SJCRH30 (cell line): ENCODE results near the gene ADAT1. TPM values are rescaled to one million over a fixed set of nuclear protein-coding genes. Genes with fewer than 3 reads are reported as not detected.
A peak's percentile ranks its signal among the peaks of the same experiment; 100 is the strongest.

ENCODE experiments used
- DNase-seq, 2 experiments: peaks; one replicate each; pipeline ENCODE4 v3.0.0-alpha.2; 2015 to 2020
- H3K27ac ChIP-seq: fragments of 250-450 bp; sonication (Bioruptor Pico); 2 replicates; pipeline ENCODE4 v1.5.1; 2020; ENCODE audit warnings: mild to moderate bottlenecking, moderate library complexity
- H3K27me3 ChIP-seq: fragments of 250-450 bp; sonication (Bioruptor Pico); 2 replicates; pipeline ENCODE4 v1.5.1; 2020; ENCODE audit warnings: mild to moderate bottlenecking, moderate library complexity
- H3K36me3 ChIP-seq: fragments of 250-450 bp; sonication (Bioruptor Pico); 2 replicates; pipeline ENCODE4 v1.5.1; 2020; ENCODE audit warnings: mild to moderate bottlenecking, moderate library complexity
- H3K4me1 ChIP-seq: fragments of 250-450 bp; sonication (Bioruptor Pico); 2 replicates; pipeline ENCODE4 v1.5.1; 2020; ENCODE audit warnings: mild to moderate bottlenecking, moderate library complexity
- H3K4me3 ChIP-seq: fragments of 250-450 bp; sonication (Bioruptor Pico); 2 replicates; pipeline ENCODE4 v1.5.1; 2020; ENCODE audit warnings: mild to moderate bottlenecking, moderate library complexity
- H3K9me3 ChIP-seq: fragments of 250-450 bp; sonication (Bioruptor Pico); replicated peaks from 2 replicates; pipeline ENCODE4 v1.5.1; 2020; ENCODE audit warnings: mild to moderate bottlenecking, moderate library complexity
- total RNA-seq: library from RNA; depleted of rRNA; stranded (reverse); fragments of >200 nt; shearing (Covaris generic); gene quantifications from 2 replicates; pipeline ENCODE4 v1.2.3, GENCODE V29; 2014

The ADAT1 gene
- total RNA-seq, 1 experiment from 2014 or later, result 49.9 TPM

DNA sequence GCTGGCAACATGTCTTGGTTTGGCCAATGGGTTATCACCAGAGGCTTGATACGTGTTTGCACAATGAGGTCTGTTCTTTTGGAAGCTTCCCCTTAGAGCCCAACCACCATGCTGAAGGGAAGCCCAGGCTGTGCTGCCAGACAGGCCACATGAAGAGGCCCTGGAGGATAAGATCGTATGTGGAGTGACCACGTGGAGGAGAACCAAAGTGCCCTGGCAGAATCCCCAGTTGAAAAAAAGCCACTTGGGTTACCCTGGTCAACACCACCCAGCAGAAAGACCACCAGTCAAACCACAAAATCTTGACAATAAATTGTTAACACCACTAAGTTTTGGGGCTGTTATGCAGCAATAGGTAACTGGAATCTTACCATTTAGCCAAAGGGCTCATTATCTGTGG, 7.0 kb upstream of the ADAT1 start:
- no peaks in the 10 kb centered on the region for H3K27me3 ChIP-seq
- no peaks in the 10 kb centered on the region for H3K4me1 ChIP-seq
- peaks cover 51% of the 10 kb centered on the region for H3K36me3 ChIP-seq
- no peak for DNase-seq
- no peaks in the 10 kb centered on the region for H3K9me3 ChIP-seq
- no peak overlapping the region for H3K27ac ChIP-seq
- no peak overlapping the region for H3K4me3 ChIP-seq

- H3K36me3 ChIP-seq, result peaks cover 47% of the 10 kb centered on the region
Measured at GRCh38 chr16:75629132-75629531, 6.1 kb upstream of the ADAT1 start.

GRCh38 chr16:75628351-75628750, 5.3 kb upstream of the ADAT1 start:
- peaks cover 44% of the 10 kb centered on the region for H3K36me3 ChIP-seq
- no peaks in the 10 kb centered on the region for H3K9me3 ChIP-seq
- no peaks in the 10 kb centered on the region for H3K4me1 ChIP-seq
- no peak overlapping the region for H3K4me3 ChIP-seq
- DNase-seq, result no peak
- no peaks in the 10 kb centered on the region for H3K27me3 ChIP-seq
- no peak overlapping the region for H3K27ac ChIP-seq

More at GRCh38 chr16:75629132-75629531, 6.1 kb upstream of the ADAT1 start:
- no peak overlapping the region for H3K4me3 ChIP-seq
- no peak overlapping the region for H3K27ac ChIP-seq
- H3K4me1 ChIP-seq, result no peaks in the 10 kb centered on the region
- no peaks in the 10 kb centered on the region for H3K9me3 ChIP-seq
- no peaks in the 10 kb centered on the region for H3K27me3 ChIP-seq
- no peak for DNase-seq

DNA sequence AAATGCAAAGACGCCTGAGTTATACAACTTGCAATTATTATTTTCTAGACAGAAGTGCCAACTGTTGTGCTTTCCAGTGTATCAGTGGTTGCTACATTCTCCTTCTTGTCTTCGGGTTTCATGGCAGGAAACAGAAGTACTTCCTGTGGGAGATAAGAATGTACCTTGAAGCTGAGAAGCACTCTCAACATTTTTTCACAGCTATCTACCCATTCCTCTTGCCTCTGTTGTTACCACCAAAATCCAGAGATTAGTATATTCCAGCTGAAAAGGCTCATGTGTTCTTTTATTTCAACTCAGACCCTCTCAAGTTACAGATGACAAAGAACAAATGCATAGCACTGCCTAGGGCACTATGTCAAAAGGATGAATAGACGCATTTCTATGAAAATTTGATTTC, 4.8 kb upstream of the ADAT1 start:
- no peaks in the 10 kb centered on the region for H3K9me3 ChIP-seq
- no peaks in the 10 kb centered on the region for H3K27me3 ChIP-seq
- no peak overlapping the region for H3K4me3 ChIP-seq
- no peak for DNase-seq
- no peaks in the 10 kb centered on the region for H3K4me1 ChIP-seq
- H3K36me3 ChIP-seq, result peaks cover 40% of the 10 kb centered on the region
- H3K27ac ChIP-seq, result no peak overlapping the region

DNA sequence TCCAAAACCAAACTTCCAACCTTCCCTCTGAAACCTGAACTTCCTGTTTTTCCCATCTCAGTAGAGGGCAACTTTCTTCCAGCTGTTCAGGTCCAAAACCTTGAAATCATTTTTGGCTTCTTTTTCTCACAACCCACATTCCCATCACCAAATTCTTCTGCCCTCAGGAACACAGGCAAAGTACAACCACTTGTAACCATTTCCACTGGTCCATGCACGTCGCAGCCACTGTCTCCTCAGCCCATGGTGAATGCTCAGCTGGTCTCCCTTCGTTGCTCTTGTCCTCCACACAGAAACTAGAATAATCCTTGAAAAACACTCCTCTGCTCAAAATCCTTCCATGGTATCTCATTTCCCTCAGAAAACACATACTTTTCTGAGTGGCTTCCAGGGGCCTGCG, 3.7 kb upstream of the ADAT1 start:
- no peak overlapping the region for H3K4me3 ChIP-seq
- H3K9me3 ChIP-seq, result no peaks in the 10 kb centered on the region
- H3K27ac ChIP-seq, result no peak overlapping the region
- H3K4me1 ChIP-seq, result no peaks in the 10 kb centered on the region
- no peak for DNase-seq
- H3K36me3 ChIP-seq, result peaks cover 34% of the 10 kb centered on the region
- no peaks in the 10 kb centered on the region for H3K27me3 ChIP-seq

DNA sequence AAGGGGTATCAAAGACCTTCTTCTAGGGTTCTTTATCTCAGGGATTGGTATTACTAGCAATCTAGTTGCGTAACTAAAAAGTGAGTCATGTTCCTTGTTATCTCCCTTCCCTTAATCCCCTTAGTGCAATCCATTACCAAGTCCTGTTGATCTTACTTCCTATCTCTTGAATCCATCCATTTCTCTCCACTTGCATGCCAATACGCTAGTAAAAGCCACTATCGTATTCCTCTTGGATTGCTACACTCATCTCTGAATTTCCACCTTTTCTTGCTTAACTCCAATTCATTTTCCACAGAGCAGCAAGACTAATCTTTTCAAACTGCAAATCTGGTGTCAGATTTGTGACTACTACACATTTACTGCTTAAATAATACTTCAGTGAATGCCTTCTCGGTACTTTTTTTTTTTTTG, 1.8 kb upstream of the ADAT1 start:
- peaks cover 26% of the 10 kb centered on the region for H3K36me3 ChIP-seq
- H3K4me1 ChIP-seq, result no peaks in the 10 kb centered on the region
- no peaks in the 10 kb centered on the region for H3K9me3 ChIP-seq
- no peak for DNase-seq
- H3K27ac ChIP-seq, result no peak overlapping the region
- H3K4me3 ChIP-seq, result no peak overlapping the region
- no peaks in the 10 kb centered on the region for H3K27me3 ChIP-seq

GRCh38 chr16:75621170-75621477, 2.0 kb downstream of the ADAT1 start:
- Histone ChIP-seq H3K4me1 (no peaks in the 10 kb centered on the region), H3K9me3 (no peaks in the 10 kb centered on the region), H3K27me3 (no peaks in the 10 kb centered on the region), H3K4me3 (no peak overlapping the region), H3K27ac (no peak overlapping the region), H3K36me3 (peaks cover 5% of the 10 kb centered on the region)
- peak in 1 of 2 experiments; percentile 17 for DNase-seq

DNA sequence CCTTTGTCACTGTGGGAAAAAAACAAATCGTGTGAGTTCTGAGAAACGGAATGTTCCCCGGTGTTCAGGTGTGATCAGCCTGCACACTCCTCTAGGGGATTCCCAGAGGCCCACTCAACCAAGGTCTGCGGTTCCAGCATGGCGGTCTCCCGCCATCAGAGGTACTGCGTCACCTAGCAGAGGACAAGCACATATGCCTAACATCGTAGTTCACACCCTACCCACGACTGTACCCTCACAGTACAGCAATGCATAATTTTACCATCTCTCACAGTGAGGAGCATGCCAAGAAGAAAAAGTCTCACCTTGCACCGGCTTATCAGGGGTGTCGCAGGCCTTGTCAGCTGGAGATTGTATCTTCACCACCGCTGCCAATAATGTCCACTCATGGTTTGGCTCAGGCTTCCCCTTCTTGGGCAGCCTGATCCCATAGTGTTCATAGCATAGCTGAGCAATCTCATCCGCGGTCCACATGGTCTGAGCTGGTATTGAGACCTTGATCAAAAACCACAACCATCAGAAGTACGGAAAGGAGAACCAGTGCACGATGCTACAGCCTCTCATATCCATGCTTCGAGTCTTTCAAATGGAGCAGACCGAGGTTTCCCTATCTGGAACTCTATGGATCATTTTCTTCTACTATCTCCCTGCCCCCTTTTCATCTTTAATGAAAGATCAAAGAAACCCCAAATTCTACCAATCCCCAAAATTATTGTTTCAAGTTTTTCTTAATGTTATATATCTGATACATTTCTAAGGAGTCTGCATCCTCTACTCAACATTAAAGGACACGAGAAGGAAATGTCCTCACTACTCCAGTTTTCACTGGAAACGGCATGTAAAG, 2.5 kb downstream of the ADAT1 start:
- Histone ChIP-seq H3K4me3 (no peak overlapping the region), H3K27ac (no peak overlapping the region), H3K36me3 (peaks cover 2% of the 10 kb centered on the region; the same call in 1 of the 2 replicates), H3K9me3 (no peaks in the 10 kb centered on the region), H3K4me1 (no peaks in the 10 kb centered on the region), H3K27me3 (no peaks in the 10 kb centered on the region)
- DNase-seq, result no peak

DNA sequence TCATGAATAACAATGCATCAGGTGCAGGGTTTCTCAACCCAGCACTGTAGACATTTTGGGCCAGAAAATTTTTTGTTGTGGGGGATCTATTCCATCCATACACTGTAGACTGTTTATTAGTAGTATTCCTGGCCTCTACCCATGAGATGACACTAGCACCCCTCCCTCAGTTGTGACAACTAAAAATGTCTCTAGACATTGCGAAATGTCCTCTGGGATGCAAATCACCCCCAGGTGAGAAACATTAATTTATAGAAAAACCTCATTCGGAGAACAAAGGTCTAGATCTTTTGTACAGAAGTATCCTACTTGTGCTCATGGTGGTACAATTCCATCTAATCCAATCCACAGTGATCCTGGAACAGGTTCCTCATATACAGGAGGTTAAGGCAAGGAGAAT, 4.3 kb downstream of the ADAT1 start:
- no peak overlapping the region for H3K4me3 ChIP-seq
- H3K27me3 ChIP-seq, result no peaks in the 10 kb centered on the region
- H3K9me3 ChIP-seq, result no peaks in the 10 kb centered on the region
- no peaks in the 10 kb centered on the region for H3K4me1 ChIP-seq
- no peaks in the 10 kb centered on the region; the same call in 1 of the 2 replicates for H3K36me3 ChIP-seq
- H3K27ac ChIP-seq, result no peak overlapping the region
- no peak for DNase-seq

DNA sequence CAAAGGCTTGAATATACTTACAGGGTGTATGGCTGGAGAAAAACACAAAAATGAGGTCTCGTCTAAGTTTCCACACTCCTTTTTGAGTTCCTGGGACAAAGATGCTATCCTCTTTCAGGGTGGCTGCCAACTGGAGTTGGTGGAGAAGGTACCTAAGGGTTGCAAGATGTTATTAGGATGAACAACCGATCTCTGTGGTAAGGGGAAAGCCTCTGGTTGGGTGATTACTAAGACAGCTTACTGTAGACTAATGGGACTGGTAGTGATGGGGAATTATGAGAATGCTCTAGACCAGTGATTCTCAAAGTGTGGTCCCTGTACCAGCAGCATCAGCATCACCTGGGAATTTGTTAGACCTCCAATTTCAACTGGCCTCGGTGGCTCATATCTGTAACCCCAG, 6.0 kb downstream of the ADAT1 start:
- H3K36me3 ChIP-seq, result no peaks in the 10 kb centered on the region; the same call in 1 of the 2 replicates
- no peak overlapping the region for H3K27ac ChIP-seq
- H3K4me3 ChIP-seq, result no peak overlapping the region
- no peak for DNase-seq
- no peaks in the 10 kb centered on the region for H3K4me1 ChIP-seq
- H3K27me3 ChIP-seq, result no peaks in the 10 kb centered on the region
- no peaks in the 10 kb centered on the region for H3K9me3 ChIP-seq

DNA sequence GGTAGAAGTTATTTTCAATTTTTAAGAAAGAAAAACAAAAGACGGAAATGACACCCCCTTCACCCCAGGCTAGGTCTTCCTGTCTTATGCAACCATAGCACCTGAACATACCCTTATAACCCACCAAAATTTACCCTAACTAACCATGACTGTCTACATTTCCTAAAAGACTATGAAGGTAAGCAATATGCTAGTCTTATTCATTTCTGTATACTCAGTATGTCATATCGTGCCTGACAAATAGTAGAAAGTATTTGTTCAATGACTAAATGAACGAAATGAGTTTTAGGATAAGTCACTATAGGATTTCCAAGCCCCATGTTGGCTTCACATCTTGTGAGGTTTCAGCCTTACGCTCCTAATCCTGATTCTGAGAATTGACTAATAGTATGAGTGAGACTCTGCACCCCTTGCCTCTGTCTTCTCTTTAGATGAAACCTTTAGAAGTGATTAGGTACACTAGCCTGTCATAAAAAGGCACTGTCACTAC, 6.5 kb downstream of the ADAT1 start:
- no peak for DNase-seq
- H3K4me3 ChIP-seq, result no peak overlapping the region
- no peaks in the 10 kb centered on the region for H3K27me3 ChIP-seq
- H3K4me1 ChIP-seq, result no peaks in the 10 kb centered on the region
- no peak overlapping the region for H3K27ac ChIP-seq
- no peaks in the 10 kb centered on the region for H3K9me3 ChIP-seq
- H3K36me3 ChIP-seq, result no peaks in the 10 kb centered on the region; the same call in 1 of the 2 replicates

DNA sequence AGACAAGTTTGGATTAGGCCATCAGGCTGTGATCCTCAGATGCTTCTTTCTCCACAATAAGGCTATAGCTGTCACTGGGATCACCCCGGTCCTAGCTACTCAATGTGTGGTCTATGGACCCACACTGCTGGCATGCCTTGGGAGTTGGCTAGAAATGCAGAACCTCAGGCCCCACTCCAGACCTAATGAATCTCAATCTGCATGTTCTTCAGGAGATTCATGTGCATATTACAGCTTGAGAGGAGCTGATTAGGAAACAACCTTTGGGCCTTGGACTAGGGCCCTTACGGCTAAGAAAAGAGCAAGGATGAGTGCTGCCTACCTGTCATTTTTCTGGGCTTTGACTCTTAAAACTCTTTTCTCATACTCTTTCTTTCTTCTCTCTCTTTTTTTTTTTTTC, 7.5 kb downstream of the ADAT1 start:
- Histone ChIP-seq H3K4me3 (no peak overlapping the region), H3K27me3 (no peaks in the 10 kb centered on the region), H3K9me3 (no peaks in the 10 kb centered on the region), H3K36me3 (peaks cover 4% of the 10 kb centered on the region), H3K27ac (no peak overlapping the region), H3K4me1 (no peaks in the 10 kb centered on the region)
- DNase-seq, result no peak

DNA sequence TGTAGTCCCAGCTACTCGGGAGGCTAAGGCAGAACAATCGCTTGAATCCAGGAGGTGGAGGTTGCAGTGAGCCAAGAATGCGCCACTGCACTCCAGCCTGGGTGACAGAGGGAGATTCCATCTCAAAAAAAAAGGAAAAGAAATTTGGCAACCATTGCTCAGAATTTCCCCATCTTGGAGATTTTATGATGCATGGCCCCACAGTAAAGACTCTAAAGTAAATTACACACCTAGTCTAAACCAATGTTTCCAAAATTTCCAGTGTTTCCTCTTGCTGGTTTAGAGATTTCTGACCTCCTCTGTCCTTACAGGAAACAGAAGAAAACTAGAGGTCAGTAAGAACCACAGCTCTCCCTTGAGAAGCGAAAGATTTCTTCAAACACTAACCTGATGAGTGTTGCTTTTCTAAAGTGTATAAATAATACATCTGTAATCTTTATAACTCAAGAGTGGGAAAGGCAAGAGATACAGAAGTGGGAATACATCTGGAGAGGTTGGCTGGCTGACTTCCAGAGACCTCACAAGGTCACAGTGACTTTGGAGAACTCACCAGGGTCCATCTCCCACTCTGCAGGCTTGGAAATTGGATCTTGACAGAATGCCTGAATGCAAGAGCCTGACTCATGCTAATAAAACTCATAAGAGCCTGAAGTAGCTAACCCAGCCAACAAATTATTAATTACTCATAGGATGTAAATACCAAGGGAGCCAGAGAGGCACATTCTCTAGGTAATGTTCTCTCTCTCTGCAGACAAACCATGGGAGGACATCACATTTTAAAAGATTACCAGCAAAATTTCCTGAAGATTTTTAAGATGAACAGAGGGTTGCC, 8.8 kb downstream of the ADAT1 start:
- H3K4me1 ChIP-seq, result no peaks in the 10 kb centered on the region
- H3K4me3 ChIP-seq, result no peak overlapping the region
- H3K27ac ChIP-seq, result no peak overlapping the region
- peaks cover 5% of the 10 kb centered on the region for H3K36me3 ChIP-seq
- no peak for DNase-seq
- H3K27me3 ChIP-seq, result no peaks in the 10 kb centered on the region
- H3K9me3 ChIP-seq, result no peaks in the 10 kb centered on the region

GRCh38 chr16:75606507-75606906, 16.6 kb downstream of the ADAT1 start:
- no peak overlapping the region for H3K27ac ChIP-seq
- no peaks in the 10 kb centered on the region for H3K4me1 ChIP-seq
- H3K36me3 ChIP-seq, result peaks cover 35% of the 10 kb centered on the region
- no peaks in the 10 kb centered on the region for H3K9me3 ChIP-seq
- no peak for DNase-seq
- H3K4me3 ChIP-seq, result no peak overlapping the region
- H3K27me3 ChIP-seq, result no peaks in the 10 kb centered on the region

DNA sequence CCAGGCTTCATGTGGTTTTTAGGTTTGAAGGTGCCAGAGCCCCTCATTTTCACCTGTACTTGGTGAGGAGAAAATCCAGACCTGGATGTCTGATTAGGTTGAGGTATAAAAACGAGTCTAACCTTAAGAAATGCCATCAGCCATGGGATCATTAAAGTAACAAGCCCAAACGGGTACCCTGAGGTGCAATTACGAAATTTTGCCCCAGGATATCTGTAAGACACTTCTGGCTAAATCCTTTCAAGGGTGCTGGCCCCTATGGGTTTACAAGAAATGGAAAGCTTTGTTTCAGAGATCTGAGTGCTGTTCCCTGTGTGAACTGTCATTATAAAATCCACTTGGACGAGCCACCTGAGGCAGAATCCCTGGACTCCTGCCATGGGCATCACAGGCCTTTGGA, 19.8 kb downstream of the ADAT1 start:
- Histone ChIP-seq H3K27ac (no peak overlapping the region), H3K27me3 (no peaks in the 10 kb centered on the region), H3K4me1 (no peaks in the 10 kb centered on the region), H3K9me3 (no peaks in the 10 kb centered on the region), H3K36me3 (peaks cover 37% of the 10 kb centered on the region), H3K4me3 (no peak overlapping the region)
- no peak for DNase-seq
